LNCAP (cell line): ENCODE data around the gene TMEM231.

Experiments used
- TF ChIP-seq, protein P1 (sequence below): fragments of 450-650 bp; IDR thresholded peaks from 2 replicates; pipeline ENCODE4 v1.5.1; 2017; ENCODE audit warnings: mild to moderate bottlenecking

Gene TMEM231

DNA sequence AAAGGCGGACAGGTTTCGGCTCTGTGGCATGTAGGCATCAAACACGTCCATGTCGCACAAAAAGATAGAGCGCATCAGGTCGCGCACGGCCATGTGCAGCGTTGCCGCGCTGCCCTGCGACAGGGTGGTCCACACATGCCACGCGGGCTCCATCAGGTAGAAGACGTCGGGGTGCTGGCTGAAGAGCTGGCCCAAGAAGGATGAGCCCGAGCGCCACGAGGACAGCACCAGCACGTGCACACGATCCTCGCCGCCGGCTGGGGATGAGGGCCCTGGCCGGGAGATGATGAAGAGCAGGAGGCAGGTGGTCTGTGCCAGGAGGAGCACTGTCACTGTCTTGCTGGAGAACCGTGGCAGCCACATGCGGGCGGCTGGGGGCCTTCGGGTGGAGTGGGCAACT is 26.1 kb downstream of the TMEM231 start:
- TF ChIP-seq, protein P1, sequence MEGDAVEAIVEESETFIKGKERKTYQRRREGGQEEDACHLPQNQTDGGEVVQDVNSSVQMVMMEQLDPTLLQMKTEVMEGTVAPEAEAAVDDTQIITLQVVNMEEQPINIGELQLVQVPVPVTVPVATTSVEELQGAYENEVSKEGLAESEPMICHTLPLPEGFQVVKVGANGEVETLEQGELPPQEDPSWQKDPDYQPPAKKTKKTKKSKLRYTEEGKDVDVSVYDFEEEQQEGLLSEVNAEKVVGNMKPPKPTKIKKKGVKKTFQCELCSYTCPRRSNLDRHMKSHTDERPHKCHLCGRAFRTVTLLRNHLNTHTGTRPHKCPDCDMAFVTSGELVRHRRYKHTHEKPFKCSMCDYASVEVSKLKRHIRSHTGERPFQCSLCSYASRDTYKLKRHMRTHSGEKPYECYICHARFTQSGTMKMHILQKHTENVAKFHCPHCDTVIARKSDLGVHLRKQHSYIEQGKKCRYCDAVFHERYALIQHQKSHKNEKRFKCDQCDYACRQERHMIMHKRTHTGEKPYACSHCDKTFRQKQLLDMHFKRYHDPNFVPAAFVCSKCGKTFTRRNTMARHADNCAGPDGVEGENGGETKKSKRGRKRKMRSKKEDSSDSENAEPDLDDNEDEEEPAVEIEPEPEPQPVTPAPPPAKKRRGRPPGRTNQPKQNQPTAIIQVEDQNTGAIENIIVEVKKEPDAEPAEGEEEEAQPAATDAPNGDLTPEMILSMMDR = no peak

DNA sequence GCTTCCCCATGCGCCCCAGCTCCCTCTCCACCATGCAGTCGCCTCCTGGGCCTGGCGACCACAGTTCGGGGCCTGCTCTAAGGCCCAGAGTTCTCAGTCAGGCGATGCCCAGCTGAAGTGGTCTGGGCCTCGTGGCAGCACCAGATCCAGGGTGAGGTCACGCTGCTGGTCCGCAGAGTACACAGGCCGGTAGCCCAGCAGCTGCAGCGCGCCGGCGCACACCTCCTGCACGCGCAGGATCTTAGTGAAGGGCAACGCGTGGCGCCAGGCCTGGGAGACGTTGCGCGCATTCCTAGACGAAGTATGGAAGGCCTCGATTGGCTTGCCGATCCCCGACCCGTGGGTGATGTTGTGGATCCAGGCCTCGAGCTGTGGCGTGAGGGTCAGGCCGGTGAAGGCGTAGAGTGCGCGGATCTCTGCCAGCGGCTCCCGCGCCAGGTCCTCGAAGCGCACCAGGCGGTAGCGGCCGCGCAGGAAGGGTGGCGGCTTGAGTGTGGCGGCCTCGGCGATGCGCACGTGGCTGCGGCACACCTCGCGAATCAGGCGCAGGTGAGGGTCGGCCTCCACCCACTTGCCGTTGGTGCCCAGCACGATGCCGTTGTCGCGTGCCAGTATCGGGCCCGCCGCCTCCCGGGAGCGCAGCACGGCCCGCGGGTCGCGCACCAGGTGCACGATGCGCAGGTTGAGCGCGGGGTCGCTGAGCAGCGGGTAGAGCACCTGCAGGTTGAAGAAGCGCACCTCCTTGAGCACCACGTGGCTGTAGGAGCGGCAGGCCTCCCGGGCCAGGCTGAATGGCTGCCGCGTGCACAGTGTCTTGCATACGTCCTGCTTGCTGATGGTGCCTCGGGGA is 26.8 kb downstream of the TMEM231 start:
- TF ChIP-seq, protein P1 = no peak

DNA sequence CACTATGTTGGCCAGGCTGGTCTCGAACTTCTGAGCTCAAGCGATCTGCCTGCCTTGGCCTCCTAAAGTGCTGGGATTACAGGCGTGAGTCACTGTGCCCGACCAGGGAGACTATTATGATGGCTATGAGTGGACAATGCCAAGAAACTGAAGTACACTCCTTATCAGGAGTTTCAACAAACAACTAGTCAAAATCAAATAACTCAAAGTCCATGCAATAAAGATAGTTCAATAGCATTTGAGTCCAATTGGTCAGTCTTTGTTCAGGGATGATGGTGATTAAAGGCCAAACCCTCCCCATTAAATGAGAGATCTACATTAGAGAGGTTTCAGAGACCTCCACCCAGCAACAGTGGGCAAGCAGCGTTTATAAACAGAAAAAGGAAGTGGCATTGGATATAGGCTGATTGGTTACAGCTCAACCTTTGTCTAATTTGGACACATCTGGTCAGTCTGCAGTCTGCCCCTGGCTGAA is 28.2 kb downstream of the TMEM231 start:
- TF ChIP-seq, protein P1 = no peak

DNA sequence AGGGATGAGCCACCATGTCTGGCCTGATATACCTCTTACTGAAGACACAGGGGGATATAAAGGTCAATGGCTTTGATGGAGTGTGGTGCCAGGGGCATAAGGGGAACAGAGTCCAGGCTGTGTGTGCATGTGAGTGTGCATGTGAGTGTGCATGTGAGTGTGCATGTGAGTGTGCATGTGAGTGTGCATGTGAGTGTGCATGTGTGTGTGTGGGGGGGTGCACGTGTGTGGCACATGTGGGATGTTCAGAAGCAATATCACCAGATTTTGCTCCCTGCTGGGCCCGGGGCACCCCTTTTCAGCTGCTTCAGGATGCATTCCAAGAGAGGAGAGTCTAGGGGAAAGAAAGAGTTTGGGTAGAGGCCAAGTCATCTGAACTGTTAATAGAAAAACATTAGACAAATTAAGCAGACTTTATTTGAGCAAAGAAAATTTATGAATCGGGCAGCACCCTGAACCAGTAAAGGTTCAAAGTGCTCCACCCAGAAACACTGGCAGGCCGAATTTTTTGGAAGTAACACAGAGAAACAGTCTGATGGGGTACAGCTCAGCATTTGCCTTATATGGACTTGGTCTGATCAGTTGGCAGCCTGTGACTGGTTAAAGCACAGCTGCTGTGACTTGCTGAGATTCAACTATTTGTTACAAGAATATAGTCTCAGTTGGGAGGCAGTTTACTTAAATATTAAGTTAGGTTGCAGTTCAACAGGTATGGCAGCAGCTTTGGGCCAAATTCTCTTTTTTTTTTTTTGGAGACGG is 29.8 kb downstream of the TMEM231 start:
- TF ChIP-seq, protein P1 = no peak

DNA sequence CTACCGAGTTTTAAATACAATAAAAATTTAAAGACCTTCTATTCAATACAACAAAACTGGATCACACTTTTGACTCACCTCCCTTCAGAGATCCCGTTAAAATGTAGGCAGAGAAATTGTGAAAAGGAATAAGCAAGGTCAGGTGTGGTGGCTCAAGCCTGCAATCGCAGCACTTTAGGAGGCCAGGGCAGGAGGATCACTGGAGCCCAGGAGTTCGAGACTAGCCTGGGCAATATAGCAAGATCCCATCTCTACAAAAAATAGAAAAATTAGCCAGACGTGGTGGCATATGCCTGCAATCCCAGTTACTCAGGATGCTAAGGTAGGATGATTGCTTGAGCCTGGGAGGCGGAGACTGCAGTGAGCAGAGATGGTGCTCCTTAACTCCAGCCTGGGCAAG is 36.9 kb downstream of the TMEM231 start:
- TF ChIP-seq, protein P1 = no peak

DNA sequence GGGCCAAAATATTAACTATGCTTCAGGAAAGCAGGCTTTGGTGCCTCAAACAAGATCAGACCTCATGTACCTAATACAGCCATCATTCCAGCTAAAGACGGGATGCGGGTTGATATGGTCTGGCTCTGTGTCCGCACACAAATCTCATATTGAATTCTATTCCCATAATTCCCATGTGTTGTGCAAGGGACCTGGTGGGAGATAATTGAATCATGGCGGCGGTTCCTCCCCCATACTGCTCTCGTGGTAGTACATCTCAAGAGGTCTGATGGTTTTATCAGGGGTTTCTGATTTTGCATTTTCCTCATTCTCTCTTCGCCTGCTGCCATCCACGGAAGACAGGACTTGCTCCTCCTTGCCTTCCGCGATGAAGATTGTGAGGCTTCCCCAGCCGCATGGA is 41.8 kb downstream of the TMEM231 start:
- TF ChIP-seq, protein P1 = no peak

- TF ChIP-seq, protein P1 = no peak
These were observed 49.5 kb downstream of the TMEM231 start for GRCh38 chr16:75506574-75506973.
